Measurements from ENCODE around the gene KCNN3. TPM values are rescaled to one million over a fixed set of nuclear protein-coding genes. Genes with fewer than 3 reads are reported as not detected.
A peak's percentile ranks its signal among the peaks of the same experiment; 100 is the strongest.
"Not testable (repeated sequence)": the region's sequence is repeated elsewhere in the genome, so short reads cannot be mapped to it uniquely, and the experiment has no call there.

KCNN3 gene
- total RNA-seq, 1 donor from 2014 or later, result 0.28 TPM

DNA sequence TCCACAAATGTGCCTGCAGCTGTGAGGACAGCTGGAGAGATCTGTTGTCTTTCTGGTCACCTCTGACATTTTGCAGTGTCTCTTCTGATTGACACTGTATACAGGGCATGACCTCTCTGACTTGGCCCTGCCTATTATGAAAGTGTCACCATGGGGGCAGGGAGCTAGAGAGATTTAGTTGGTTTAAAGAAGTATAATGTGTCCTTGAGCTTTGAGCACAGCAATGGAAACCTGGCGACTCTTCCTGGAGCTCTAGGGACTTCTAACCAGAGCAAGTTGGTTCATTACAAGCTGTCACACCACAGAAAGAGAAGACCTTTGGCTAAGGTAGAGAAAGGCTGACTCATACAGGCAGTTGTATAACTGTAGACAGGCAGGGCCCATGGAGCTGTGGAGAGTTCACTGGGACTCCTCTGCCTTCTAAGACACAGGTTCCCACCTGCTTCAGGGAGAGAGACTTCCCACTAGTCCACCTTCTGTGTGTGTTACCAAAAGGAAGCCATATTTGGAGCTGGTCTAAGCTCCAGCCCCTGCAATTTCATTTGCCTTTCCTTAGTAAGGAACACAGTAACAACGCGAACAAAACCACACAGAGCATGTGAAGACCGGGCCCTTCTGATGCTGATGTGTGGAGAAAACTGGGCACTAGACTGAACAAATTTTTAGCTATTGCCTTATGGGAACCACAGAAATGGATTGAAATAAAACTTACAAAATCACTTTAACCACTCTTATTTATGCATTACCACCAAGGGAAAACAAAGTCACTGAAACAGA, 171.6 kb downstream of the KCNN3 start:
- ATAC-seq, result peak; percentile 45

DNA sequence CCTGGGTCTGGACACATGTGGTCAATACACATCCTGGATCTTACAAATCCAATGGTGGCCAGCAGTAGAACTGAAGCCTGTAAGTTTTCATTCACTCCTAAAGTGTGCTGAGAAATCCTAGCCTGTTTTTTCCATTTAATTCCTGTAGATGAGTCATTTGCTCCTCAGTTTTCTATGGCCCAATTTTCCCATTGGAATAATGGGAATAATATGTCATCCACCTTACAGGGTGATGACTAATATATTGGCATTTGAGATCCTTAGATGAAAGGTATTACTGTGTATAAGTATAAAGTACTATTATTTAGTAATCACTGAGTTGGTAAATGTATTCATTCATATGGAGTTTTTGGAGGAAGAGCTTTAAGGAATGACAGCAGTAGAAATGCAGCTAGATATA, 172.4 kb downstream of the KCNN3 start:
- no peak for ATAC-seq

DNA sequence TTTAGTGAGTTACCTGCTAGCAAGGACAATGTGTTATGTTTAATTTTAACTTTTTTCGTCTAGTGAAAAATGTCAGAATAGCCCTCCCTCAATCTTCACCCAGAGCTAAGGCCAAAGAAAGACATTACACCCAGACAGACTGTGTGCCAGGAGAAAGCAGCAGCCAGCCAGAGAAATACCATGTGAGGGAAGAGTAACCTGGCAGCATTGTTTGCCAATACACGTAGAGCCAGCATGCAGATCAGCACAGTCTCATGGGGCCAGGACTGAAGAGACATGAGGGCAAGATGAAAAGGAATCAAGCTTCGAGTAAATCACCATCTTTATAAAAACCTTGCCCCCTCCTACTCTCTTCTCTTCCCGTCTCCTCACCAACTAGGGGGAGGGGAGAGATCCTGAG, 173.6 kb downstream of the KCNN3 start:
- no peak for ATAC-seq

DNA sequence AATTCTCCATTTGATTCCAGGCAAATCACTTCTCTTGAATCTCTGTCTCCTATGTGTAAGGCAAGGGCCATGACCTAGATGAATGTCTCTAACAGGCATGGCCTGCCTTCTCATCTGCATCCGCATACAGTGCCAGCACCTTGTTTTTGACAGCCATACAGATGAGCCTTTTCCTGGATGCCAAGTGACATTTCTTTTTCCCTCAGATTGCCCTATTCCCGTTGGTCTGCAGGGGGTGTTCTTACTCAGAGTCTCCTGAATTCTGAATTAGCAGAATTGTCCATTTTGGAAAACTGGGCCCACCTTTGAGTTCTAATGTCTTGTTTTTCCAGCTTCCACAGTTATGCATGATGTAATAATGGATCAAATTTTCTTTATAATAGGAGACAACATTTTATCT, 174.1 kb downstream of the KCNN3 start:
- ATAC-seq, result no peak

DNA sequence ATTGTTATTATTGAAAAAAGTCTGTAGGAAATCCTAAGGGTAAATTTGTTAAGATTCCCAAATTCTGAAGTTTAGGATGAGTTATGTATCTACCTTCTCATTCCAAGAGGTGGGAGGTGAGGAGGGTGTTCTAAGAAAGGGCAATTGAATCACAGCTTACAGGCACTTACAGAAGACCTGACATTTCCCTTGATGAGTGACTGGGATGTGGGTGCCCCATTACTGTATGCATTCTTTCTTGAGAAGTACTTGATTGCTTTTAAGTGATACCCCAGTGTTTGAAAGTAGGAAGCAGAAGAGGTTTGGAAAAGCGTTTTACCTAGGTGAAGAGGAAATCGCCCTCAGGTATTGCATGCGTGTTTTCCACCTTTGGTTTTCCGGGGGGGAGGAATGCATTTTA, 175.1 kb downstream of the KCNN3 start:
- no peak for ATAC-seq

DNA sequence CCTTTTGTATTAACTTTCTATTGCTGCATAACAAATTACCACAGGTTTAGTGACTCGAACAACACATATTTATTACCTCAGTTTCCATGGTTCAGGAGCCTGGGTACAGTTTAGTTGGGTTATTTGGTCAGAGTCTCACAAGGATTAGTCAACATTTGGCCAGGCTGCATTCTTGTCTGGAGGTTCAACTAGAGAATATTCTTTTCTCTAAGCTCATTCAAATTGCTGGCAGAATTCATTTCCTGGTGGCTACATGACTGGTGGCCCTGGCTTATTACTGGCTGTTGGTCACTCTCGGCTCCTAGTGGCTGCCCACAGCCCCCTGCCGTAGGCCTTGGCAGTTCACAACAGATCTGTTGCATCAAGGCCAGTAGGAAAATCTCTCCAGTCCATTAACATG, 181.0 kb downstream of the KCNN3 start:
- ATAC-seq, result no peak

DNA sequence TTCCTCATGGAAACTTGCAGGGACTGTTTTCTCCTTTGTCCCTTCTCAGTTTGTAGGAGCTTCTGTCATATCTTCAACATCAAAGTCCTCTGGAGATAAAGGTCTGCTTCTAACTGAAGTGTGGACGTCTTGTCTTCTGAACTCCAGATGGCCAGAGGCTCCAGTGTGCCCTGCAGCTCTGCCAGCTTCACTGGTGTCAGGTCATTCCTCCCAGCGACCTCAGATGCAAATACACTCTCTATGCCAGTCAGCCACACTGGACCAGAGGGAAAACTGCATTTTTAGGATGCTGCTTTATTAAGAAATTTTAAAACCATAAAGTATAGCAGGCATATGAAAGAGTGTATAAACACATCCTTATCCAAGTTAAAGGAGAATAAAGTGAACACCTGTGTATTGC, 183.6 kb downstream of the KCNN3 start:
- ATAC-seq, result no peak

DNA sequence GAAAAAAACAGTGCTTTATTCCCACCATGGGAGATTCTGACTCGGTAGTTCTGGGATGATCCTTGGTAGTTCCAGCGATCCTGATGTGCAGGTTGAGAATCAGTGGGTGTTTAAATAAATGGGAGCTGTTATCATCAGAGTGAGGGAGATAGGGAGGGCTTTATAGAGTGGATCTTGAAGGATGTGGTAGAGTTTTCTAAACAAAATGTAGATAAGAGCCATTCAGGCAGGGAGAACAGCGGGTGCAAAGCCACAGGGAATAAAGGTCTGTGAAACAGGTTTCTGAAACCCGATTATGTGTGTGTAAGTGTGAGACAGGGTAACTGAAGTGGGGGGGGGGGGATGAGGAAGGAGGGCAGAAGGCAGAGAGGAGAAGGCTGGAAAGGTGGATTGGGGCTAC, 186.3 kb downstream of the KCNN3 start:
- no peak for ATAC-seq

DNA sequence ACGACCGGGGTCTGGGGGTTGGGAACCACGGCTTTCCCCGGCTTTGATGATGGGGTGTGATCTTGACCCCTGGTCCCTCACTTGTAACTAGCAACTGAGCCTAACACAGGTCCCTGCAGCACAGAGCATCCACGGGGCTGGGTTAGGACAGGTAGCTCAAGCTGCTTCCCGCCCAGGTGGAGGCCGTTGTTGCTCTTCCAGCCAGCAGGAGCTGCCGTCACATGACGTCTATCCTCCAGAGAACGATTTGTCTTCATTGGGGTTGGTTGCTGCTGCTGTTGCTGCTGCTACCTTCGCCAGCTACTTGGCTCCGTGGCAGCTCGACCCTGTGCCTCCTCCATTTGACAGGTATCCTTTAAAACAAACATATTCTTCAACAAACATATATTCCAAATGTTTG, 187.8 kb downstream of the KCNN3 start:
- no peak for ATAC-seq

DNA sequence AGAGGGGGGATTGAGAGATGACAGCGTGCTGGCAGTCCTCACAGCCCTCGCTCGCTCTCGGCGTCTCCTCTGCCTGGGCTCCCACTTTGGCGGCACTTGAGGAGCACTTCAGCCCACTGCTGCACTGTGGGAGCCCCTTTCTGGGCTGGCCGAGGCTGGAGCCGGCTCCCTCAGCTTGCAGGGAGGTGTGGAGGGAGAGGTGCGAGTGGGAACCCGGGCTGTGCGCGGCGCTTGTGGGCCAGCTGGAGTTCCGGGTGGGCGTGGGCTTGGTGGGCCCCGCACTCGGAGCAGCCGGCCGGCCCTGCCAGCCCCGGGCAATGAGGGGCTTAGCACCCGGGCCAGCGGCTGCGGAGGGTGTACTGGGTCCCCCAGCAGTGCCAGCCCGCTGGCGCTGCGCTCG, 192.2 kb downstream of the KCNN3 start:
- ATAC-seq, result not testable (repeated sequence)

DNA sequence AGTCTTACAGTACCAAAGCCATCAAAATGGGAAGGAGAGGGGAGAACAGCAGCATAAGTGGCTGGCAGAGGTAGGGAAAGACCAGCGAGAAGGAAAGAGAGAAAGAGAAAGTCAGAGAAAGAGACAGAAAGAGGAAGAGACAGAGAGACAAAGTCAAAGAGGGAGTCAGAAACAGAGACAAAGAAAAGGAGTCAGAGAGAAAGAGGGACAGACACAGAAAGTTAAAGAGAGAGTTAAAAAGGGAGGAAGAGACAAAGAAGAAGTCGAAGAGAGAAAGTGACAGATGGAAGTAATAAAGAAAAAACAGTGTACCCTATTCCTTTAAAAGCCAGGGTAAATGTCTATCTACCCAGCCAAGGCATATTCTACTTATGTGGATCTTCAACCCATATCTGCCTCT, 193.2 kb downstream of the KCNN3 start:
- not testable (repeated sequence) for ATAC-seq

DNA sequence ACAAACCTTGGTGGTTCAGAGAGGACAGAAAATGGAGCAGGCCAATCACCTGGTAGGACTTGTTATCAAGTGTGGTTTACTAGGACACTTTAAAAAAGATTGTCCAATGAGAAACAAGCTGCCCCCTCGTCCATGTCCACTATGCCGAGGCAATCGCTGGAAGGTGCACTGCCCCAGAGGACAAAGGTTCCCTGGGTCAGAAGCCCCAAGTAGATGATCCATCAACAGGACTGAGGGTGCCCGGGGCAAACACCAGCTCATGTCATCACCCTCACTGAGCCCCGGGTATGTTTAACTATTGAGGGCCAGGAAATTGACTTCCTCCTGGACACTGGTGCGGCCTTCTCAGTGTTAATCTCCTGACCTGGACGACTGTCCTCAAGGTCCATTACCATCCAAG, 195.6 kb downstream of the KCNN3 start:
- ATAC-seq, result not testable (repeated sequence)

DNA sequence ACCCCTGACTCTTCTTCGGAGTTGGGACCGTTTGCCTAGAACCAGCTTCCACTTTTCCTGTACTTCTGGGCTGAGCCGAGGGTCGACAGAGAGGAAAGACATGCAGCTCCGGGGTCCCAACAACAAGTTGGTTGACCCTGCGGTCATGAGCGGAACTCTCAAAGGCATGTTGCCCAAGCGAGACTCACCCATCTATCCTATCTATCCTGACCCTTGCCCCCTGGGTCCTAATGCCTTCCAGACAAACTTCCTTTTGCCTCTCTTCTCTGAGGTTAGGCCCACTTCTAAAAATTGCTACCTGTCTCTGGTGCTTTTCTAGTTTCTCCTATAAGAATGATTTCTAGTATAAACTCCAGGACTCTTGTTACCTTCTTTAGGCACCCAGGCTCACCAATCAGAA, 197.8 kb downstream of the KCNN3 start:
- not testable (repeated sequence) for ATAC-seq

DNA sequence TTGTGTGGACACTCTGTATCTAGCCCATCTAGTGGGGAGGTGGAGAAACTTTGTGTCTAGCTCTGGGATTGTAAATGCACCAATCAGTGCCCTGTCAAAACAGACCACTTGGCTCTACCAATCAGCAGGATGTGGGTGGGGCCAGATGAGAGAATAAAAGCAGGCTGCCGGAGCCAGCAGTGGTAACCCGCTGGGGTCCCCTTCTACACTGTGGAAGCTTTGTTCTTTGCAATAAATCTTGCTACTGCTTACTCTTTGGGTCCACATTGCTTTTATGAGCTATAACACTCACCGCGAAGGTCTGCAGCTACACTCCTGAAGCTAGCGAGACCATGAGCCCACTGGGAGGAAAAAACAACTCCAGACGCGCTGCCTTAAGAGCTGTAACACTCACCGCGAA, 198.7 kb downstream of the KCNN3 start:
- not testable (repeated sequence) for ATAC-seq

DNA sequence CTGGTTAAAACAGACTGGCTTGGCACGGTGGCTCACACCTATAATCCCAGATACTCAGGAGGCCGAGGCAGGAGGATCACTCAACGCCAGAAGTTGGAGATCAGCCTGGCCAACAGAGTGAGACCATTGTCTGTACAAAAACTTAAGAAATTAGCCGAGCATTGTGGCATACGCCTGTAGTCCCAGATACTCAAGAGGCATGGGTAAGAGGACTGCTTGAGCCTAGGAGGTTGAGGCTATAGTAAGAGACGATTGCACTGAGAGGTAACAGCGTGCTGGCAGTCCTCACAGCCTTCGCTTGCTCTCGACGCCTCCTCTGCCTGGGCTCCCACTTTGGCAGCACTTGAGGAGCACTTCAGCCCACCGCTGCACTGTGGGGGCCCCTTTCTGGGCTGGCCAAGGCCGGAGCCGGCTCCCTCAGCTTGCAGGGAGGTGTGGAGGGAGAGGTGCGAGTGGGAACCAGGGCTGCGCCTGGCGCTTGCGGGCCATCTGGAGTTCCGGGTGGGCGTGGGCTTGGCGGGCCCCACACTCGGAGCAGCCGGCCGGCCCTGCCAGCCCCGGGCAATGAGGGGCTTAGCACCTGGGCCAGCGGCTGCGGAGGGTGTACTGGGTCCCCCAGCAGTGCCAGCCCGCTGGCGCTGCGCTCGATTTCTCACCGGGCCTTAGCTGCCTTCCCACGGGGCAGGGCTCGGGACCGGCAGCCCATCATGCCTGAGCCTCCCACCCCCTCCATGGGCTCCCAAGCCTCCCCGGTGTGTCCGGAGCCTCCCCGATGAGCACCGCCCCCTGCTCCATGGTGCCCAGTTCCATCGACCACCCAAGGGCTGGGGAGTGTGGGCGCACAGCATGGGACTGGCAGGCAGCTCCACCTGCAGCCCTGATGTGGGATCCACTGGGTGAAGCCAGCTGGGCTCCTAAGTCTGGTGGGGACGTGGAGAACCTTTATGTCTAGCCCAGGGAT, 199.5 kb downstream of the KCNN3 start:
- ATAC-seq, result not testable (repeated sequence)

DNA sequence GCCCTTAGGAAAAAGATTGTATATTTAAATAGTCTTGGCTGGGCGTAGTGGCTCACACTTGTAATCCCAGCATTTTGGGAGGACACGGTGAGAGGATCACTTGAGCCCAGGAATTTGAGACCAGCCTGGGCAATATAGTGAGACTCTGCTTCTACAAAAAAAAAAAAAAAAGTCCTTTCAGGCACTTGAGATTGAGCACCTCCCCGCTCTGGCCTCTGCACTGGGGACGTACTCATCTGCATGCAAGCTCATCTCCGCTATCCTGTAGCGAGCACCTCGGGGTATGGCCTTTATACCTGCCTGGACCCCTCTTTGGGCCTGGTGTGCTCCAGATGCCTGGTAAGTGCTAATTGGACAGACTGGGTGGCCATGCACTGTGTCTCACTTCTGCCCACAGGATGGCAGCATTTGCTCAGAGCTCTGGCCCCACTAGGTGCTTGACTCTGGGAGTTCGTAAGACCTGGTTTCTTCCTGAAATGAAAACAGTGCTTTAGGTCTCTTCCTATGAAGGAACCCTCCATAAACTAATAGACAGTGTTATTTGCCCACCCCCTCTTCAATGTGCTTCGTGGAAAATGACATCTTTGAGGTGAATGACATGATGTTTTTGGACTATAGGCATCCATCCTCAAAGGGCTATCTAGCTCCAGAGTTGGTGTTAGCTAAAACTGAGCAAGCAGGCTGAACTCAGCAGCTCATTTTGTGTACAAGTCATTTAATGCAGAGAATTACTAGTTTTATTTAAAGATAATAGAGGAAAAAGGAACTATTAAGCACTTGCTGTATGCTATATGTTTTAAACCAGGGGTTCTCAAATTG, 200.4 kb downstream of the KCNN3 start:
- ATAC-seq, result peak; percentile 96

DNA sequence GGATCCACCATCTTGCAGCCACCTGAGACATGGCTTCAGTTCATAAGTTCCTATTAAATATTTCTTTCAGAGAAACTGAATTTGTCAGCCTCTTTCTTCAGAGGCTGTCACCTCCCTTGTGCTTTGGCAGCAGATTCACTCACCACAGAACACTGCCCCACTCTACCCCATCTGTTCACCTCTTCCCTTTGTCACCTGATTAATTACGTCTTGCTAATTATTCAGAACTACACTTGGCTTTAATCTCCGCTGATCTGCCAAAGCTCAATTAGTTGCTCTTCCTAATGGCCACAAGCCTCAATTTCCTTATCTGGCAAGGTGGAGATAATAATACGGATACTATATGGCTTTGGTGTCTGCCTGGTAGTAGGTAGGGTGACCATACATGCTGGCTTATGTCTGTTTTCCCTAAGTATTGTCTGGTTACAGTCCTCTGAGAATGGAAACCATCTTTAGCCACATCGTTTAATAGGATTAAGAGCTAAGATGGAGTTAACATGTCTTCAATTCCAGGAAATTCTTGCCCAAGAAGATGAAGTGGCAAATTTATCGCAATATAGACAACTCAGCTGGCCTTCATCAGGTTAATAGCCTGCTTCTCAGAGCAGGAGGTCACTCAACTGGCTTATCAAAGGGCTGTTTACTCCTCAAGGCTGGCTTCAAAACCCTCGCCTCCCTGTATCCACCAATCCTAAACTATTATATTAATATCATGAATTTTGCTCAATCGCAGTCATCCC, 203.9 kb downstream of the KCNN3 start:
- no peak for ATAC-seq

DNA sequence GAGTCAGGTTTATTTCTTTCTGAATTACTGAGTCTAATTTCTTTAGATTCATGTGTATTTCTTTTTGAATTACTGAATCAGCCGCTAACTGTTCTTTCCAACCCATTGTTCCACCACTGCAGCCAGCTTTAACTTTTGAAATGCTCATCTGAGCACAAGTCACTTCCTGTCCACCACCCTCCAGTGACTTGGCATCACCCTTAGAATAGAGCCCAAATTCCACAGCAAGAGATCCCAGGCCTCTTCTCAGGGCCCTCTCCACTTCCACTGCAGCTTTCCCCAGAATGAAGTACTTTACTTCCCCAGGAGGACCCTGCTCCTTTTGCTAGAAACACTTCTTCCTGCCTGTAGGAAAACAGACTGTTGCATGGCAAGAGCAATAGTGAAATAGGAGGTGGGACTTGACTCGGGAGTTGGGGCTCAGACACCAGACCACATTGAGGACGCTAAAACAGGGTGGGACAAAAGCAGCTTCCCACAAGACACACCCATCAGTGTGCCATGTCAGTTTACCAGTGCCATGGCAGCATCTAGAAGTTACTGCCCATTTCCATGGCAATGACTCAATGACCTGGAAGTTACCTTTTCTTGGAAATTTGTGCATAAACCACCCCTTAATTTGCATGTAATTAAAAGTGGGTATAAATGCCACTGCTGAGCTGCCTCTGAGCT, 205.6 kb downstream of the KCNN3 start:
- ATAC-seq, result no peak

DNA sequence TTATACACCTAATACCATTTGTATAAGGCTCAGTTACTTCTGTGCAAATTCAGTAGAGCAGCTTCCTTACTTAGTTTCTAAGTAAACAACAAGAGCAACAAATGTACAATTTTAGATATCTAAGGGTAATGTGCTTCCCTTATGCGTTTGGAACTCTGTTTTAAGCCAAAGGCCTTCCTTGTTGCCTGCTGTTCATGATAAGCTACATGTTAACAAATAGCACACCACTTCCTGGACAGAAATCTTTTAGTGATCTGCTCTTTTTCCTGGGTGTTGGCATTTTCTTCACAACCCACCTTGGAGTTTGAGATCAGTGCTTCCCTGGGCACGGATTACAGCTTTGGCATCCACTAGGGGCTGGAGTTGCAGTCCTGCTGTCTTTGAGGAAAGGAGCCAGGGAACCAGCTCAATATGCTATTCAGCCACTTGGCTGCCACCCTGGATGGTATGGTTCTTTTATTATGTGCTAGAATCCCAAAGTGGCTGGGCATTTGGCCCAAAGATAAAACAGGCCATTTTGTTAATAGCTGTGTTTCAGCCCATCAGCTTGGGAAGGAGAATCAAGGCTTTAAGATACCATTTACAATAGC, 206.5 kb downstream of the KCNN3 start:
- no peak for ATAC-seq

DNA sequence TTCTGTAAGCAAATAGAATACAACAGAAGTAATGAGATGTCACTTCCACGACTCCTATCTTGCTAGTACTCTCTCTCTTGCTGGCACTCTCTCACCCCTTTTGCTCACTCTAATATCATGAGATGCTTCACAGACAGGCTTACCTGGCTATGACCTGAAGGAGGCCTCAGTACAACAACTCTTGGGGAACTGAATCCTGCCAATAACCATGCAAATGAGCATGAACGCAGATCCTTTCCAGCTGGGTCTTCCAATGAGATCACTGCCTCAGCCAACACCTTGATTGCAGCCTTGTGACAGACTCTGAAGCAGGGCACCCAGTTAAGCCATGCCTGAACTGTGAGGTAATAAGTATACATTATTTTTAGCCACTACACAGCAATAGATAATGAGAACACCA, 209.0 kb downstream of the KCNN3 start:
- no peak for ATAC-seq
